Mesenchymal stem cell (in vitro differentiated cells and primary cell): Measurements from ENCODE around the gene DOCK10.

Experiments
- DNase-seq: peaks from one replicate; pipeline ENCODE4 v3.0.0-alpha.2; 2013
- H2AFZ ChIP-seq: one replicate; pipeline ENCODE4 v1.6.1; 2013; ENCODE audit warnings: low read depth, mild to moderate bottlenecking, control low read depth, inconsistent platforms, low read length, moderate library complexity
- H2AK5ac ChIP-seq: 2 replicates; pipeline ENCODE4 v1.6.1; 2013; ENCODE audit warnings: low read length, moderate library complexity, mild to moderate bottlenecking, inconsistent platforms; ENCODE audit not compliant: severe bottlenecking
- H2BK120ac ChIP-seq: one replicate; pipeline ENCODE4 v1.6.1; 2013; ENCODE audit warnings: low read depth, mild to moderate bottlenecking, inconsistent platforms, low read length, moderate library complexity
- H2BK12ac ChIP-seq, 2 experiments: one replicate each; pipeline ENCODE4 v1.6.1; 2013; ENCODE audit warnings: inconsistent platforms in 2 of 2, low read length in 2 of 2, mild to moderate bottlenecking in 2 of 2, moderate library complexity in 2 of 2, control low read depth in 1 of 2
- H2BK15ac ChIP-seq: one replicate; pipeline ENCODE4 v1.6.1; 2013; ENCODE audit warnings: mild to moderate bottlenecking, low read depth, inconsistent platforms; ENCODE audit not compliant: poor library complexity, severe bottlenecking
- H2BK5ac ChIP-seq: 2 replicates; pipeline ENCODE4 v1.6.1; 2013; ENCODE audit warnings: low read depth, mild to moderate bottlenecking, low read length, control low read depth, inconsistent platforms; ENCODE audit not compliant: poor library complexity, severe bottlenecking
- H3K14ac ChIP-seq, 2 experiments: one replicate each; pipeline ENCODE4 v1.6.1; 2013; ENCODE audit warnings: inconsistent platforms in 2 of 2, low read length in 2 of 2, control low read depth in 1 of 2, mild to moderate bottlenecking in 1 of 2, moderate library complexity in 1 of 2
- H3K18ac ChIP-seq, 2 experiments: one replicate each; pipeline ENCODE4 v1.6.1; 2013; ENCODE audit warnings: inconsistent platforms in 2 of 2, low read length in 2 of 2, control low read depth in 1 of 2, low read depth in 1 of 2, mild to moderate bottlenecking in 1 of 2
- H3K23ac ChIP-seq, 2 experiments: one replicate each; pipeline ENCODE4 v1.6.1; 2013; ENCODE audit warnings: inconsistent platforms in 2 of 2, low read length in 2 of 2, mild to moderate bottlenecking in 2 of 2, moderate library complexity in 2 of 2, control low read depth in 1 of 2
- H3K27ac ChIP-seq: 2 replicates; pipeline ENCODE4 v1.5.1; 2013; ENCODE audit warnings: mild to moderate bottlenecking, moderate library complexity, low read length, control low read depth, inconsistent platforms; ENCODE audit not compliant: poor library complexity, severe bottlenecking
- H3K27me3 ChIP-seq, 2 experiments: 2 replicates each; pipeline versions ENCODE4 v1.6.1 to v1.7.0; 2013; ENCODE audit warnings: low read length in 2 of 2, mild to moderate bottlenecking in 2 of 2, moderate library complexity in 2 of 2, control low read depth in 1 of 2, inconsistent platforms in 1 of 2; ENCODE audit not compliant: control insufficient read depth in 1 of 2, insufficient read depth in 1 of 2
- H3K36me3 ChIP-seq, 2 experiments: 2 replicates each; pipeline versions ENCODE4 v1.6.1 to v1.7.0; 2013; ENCODE audit warnings: low read length in 2 of 2, control low read depth in 1 of 2, inconsistent platforms in 1 of 2, low read depth in 1 of 2, mild to moderate bottlenecking in 1 of 2; ENCODE audit not compliant: insufficient read depth in 2 of 2, control insufficient read depth in 1 of 2
- H3K4ac ChIP-seq, 2 experiments: one replicate each; pipeline ENCODE4 v1.6.1; 2013; ENCODE audit warnings: inconsistent platforms in 2 of 2, low read length in 2 of 2, mild to moderate bottlenecking in 2 of 2, moderate library complexity in 2 of 2, control low read depth in 1 of 2, low read depth in 1 of 2
- H3K4me1 ChIP-seq: 2 replicates; pipeline ENCODE4 v1.6.1; 2013; ENCODE audit warnings: low read depth, low read length, control low read depth; ENCODE audit not compliant: control insufficient read depth, insufficient read depth
- H3K4me2 ChIP-seq: 2 replicates; pipeline ENCODE4 v1.6.1; 2013; ENCODE audit warnings: low read length, mild to moderate bottlenecking, inconsistent platforms; ENCODE audit not compliant: poor library complexity, severe bottlenecking
- H3K4me3 ChIP-seq, 2 experiments: 2 replicates each; pipeline versions ENCODE4 v1.5.1 to v1.7.0; 2013; ENCODE audit warnings: low read length in 2 of 2, mild to moderate bottlenecking in 2 of 2, control low read depth in 1 of 2, low read depth in 1 of 2; ENCODE audit not compliant: insufficient read depth in 1 of 2
- H3K79me1 ChIP-seq: replicated peaks from 2 replicates; pipeline ENCODE4 v1.6.1; 2013; ENCODE audit warnings: mild to moderate bottlenecking, control low read depth, low read length, inconsistent platforms; ENCODE audit not compliant: poor library complexity, severe bottlenecking
- H3K9ac ChIP-seq: 2 replicates; pipeline ENCODE4 v1.7.0; 2013; ENCODE audit warnings: mild to moderate bottlenecking, low read length, moderate library complexity
- H3K9me3 ChIP-seq: 2 replicates; pipeline ENCODE4 v1.7.0; 2013; ENCODE audit warnings: mild to moderate bottlenecking, low read length; ENCODE audit not compliant: control insufficient read depth
- H4K8ac ChIP-seq: one replicate; pipeline ENCODE4 v1.6.1; 2013; ENCODE audit warnings: inconsistent platforms, mild to moderate bottlenecking, low read length, moderate library complexity
- H4K91ac ChIP-seq: one replicate; pipeline ENCODE4 v1.6.1; 2013; ENCODE audit warnings: mild to moderate bottlenecking, low read length, inconsistent platforms
- WGBS: methylation state at CpG from one replicate; pipeline ENCODE4 v1.1.7; 2013; ENCODE audit warnings: mixed read lengths; 5-methylcytosine and 5-hydroxymethylcytosine counted together

DOCK10 gene

GRCh38 chr2:225086439-225086838 lies 44.2 kb upstream of the DOCK10 start:
- no peaks in the 10 kb centered on the region for H3K79me1 ChIP-seq
- H2AFZ ChIP-seq = no peak overlapping the region
- peak overlapping the region; percentile 57 for H2BK15ac ChIP-seq
- H2AK5ac ChIP-seq = peak overlapping the region; percentile 79
- H3K9me3 ChIP-seq = no peaks in the 10 kb centered on the region
- 83% methylated on average over 4 of the region's 4 CpGs for WGBS
- H4K8ac ChIP-seq = no peak overlapping the region
- H4K91ac ChIP-seq = peak overlapping the region; percentile 28
- no peak overlapping the region for H3K4me3 ChIP-seq
- H3K9ac ChIP-seq = no peak overlapping the region
- H3K27me3 ChIP-seq = no peaks in the 10 kb centered on the region
- H3K4ac ChIP-seq = no peak overlapping the region
- no peak overlapping the region for H3K27ac ChIP-seq
- H3K23ac ChIP-seq = no peak overlapping the region
- no peaks in the 10 kb centered on the region for H3K36me3 ChIP-seq
- H2BK120ac ChIP-seq = no peak overlapping the region
- H3K18ac ChIP-seq = no peak overlapping the region
- peaks cover 1% of the 10 kb centered on the region for H3K4me1 ChIP-seq
- H2BK12ac ChIP-seq = no peak overlapping the region
- no peak overlapping the region for H3K4me2 ChIP-seq
- H2BK5ac ChIP-seq = no peak overlapping the region
- H3K14ac ChIP-seq = peak overlapping the region in 1 of 2 experiments; percentile 71
- DNase-seq = no peak

GRCh38 chr2:225083276-225083675 lies 41.0 kb upstream of the DOCK10 start:
- Histone ChIP-seq H3K4ac (no peak overlapping the region), H3K4me2 (no peak overlapping the region), H3K23ac (no peak overlapping the region), H2AK5ac (no peak overlapping the region), H3K14ac (no peak overlapping the region), H2BK120ac (no peak overlapping the region), H2AFZ (no peak overlapping the region), H3K27ac (no peak overlapping the region), H3K4me1 (peaks cover 1% of the 10 kb centered on the region), H3K36me3 (no peaks in the 10 kb centered on the region), H2BK12ac (no peak overlapping the region), H4K91ac (no peak overlapping the region), H4K8ac (no peak overlapping the region), H3K18ac (no peak overlapping the region), H3K27me3 (no peaks in the 10 kb centered on the region), H2BK15ac (no peak overlapping the region), H3K9me3 (no peaks in the 10 kb centered on the region), H3K4me3 (no peak overlapping the region), H3K79me1 (no peaks in the 10 kb centered on the region), H3K9ac (no peak overlapping the region), H2BK5ac (no peak overlapping the region)
- no peak for DNase-seq
- WGBS = 88% methylated on average over 3 of the region's 3 CpGs

- Histone ChIP-seq H3K4ac (no peak overlapping the region), H3K79me1 (no peaks in the 10 kb centered on the region), H2AK5ac (no peak overlapping the region), H4K91ac (no peak overlapping the region), H3K27me3 (no peaks in the 10 kb centered on the region), H2AFZ (no peak overlapping the region), H2BK5ac (no peak overlapping the region), H2BK15ac (no peak overlapping the region), H3K27ac (no peak overlapping the region), H3K23ac (no peak overlapping the region), H3K4me1 (no peaks in the 10 kb centered on the region), H2BK12ac (no peak overlapping the region), H3K9ac (peak overlapping the region; percentile 68), H2BK120ac (no peak overlapping the region), H3K4me2 (no peak overlapping the region), H3K36me3 (no peaks in the 10 kb centered on the region), H3K4me3 (peak overlapping the region in 1 of 2 experiments; percentile 36), H3K9me3 (no peaks in the 10 kb centered on the region), H3K18ac (no peak overlapping the region), H3K14ac (no peak overlapping the region), H4K8ac (no peak overlapping the region)
- no peak for DNase-seq
Measured at GRCh38 chr2:225076125-225076524, 33.9 kb upstream of the DOCK10 start.

- WGBS = 89% methylated on average over 1 of the region's 1 CpG
- no peaks in the 10 kb centered on the region for H3K27me3 ChIP-seq
- no peak overlapping the region for H3K4ac ChIP-seq
- no peak for DNase-seq
- H2BK5ac ChIP-seq = no peak overlapping the region
- H2AFZ ChIP-seq = no peak overlapping the region
- H2BK15ac ChIP-seq = no peak overlapping the region
- H2AK5ac ChIP-seq = no peak overlapping the region
- no peaks in the 10 kb centered on the region for H3K36me3 ChIP-seq
- no peaks in the 10 kb centered on the region for H3K9me3 ChIP-seq
- no peak overlapping the region for H2BK12ac ChIP-seq
- peak overlapping the region; percentile 68 for H3K9ac ChIP-seq
- H3K4me3 ChIP-seq = peak overlapping the region in 1 of 2 experiments; percentile 36
- H3K14ac ChIP-seq = no peak overlapping the region
- no peak overlapping the region for H4K8ac ChIP-seq
- no peak overlapping the region for H2BK120ac ChIP-seq
- H3K4me2 ChIP-seq = no peak overlapping the region
- H3K4me1 ChIP-seq = no peaks in the 10 kb centered on the region
- H3K23ac ChIP-seq = no peak overlapping the region
- H3K18ac ChIP-seq = no peak overlapping the region
- no peaks in the 10 kb centered on the region for H3K79me1 ChIP-seq
- no peak overlapping the region for H3K27ac ChIP-seq
- H4K91ac ChIP-seq = no peak overlapping the region
Measured at GRCh38 chr2:225074919-225075681, 32.8 kb upstream of the DOCK10 start.
